Hepatocyte (in vitro differentiated cells): ENCODE data around the gene DENND5A. TPM values are rescaled to one million over a fixed set of nuclear protein-coding genes. Genes with fewer than 3 reads are reported as not detected.

Experiments used
- DNase-seq: peaks from one replicate; pipeline ENCODE4 v3.0.0-alpha.2; 2016; ENCODE audit warnings: low spot score
- H2AFZ ChIP-seq: fragments of 200-600 bp; sonication (generic); 2 replicates; pipeline ENCODE4 v1.6.0; 2016; ENCODE audit warnings: antibody characterized with exemption, mild to moderate bottlenecking
- H3K27ac ChIP-seq: fragments of 200-600 bp; sonication (generic); 2 replicates; pipeline ENCODE4 v1.5.1; 2016; ENCODE audit warnings: mild to moderate bottlenecking
- H3K27me3 ChIP-seq: fragments of 200-600 bp; sonication (generic); 2 replicates; pipeline ENCODE4 v1.6.1; 2016
- H3K36me3 ChIP-seq: fragments of 200-600 bp; sonication (generic); replicated peaks from 2 replicates; pipeline ENCODE4 v1.5.1; 2016; ENCODE audit warnings: low read depth; ENCODE audit not compliant: insufficient read depth
- H3K4me1 ChIP-seq: fragments of 200-600 bp; sonication (generic); 2 replicates; pipeline ENCODE4 v1.5.1; 2016; ENCODE audit warnings: mild to moderate bottlenecking, moderate library complexity; ENCODE audit not compliant: insufficient read depth
- H3K4me2 ChIP-seq: fragments of 200-600 bp; sonication (generic); 2 replicates; pipeline ENCODE4 v1.6.0; 2016
- H3K4me3 ChIP-seq: fragments of 200-600 bp; sonication (generic); 2 replicates; pipeline ENCODE4 v1.5.1; 2016; ENCODE audit warnings: mild to moderate bottlenecking
- H3K79me2 ChIP-seq: fragments of 200-600 bp; sonication (generic); 2 replicates; pipeline ENCODE4 v1.6.0; 2017; ENCODE audit warnings: mild to moderate bottlenecking
- H3K9me2 ChIP-seq: fragments of 200-600 bp; sonication (generic); replicated peaks from 2 replicates; pipeline ENCODE4 v1.6.0; 2017; ENCODE audit warnings: mild to moderate bottlenecking; ENCODE audit not compliant: insufficient read depth
- H3K9me3 ChIP-seq: fragments of 200-600 bp; sonication (generic); 2 replicates; pipeline ENCODE4 v1.5.1; 2016; ENCODE audit warnings: low read depth, mild to moderate bottlenecking
- H4K20me1 ChIP-seq: fragments of 200-600 bp; sonication (generic); 2 replicates; pipeline ENCODE4 v1.6.0; 2016; ENCODE audit warnings: mild to moderate bottlenecking; ENCODE audit not compliant: insufficient read depth, poor library complexity, severe bottlenecking
- EZH2 ChIP-seq: fragments of 200-600 bp; sonication (generic); IDR thresholded peaks from 2 replicates; pipeline ENCODE4 v1.6.1; 2016; ENCODE audit warnings: antibody characterized with exemption, mild to moderate bottlenecking, borderline replicate concordance
- EZH2phosphoT487 ChIP-seq: fragments of 200-600 bp; sonication (generic); IDR thresholded peaks from one replicate; pipeline ENCODE4 v1.6.1; 2018; ENCODE audit warnings: antibody characterized with exemption, mild to moderate bottlenecking, low read depth, moderate library complexity; ENCODE audit not compliant: unreplicated experiment, severe bottlenecking
- WGBS: methylation state at CpG from one replicate; pipeline ENCODE4 v1.1.6; 2016; ENCODE audit warnings: low lambda C conversion rate; ENCODE audit errors: missing lambda C conversion rate; 5-methylcytosine and 5-hydroxymethylcytosine counted together
- polyA plus RNA-seq: library from polyadenylated mRNA; unstranded; fragments of >200 nt; fragmentation: Nextera tagmentation; extraction: Ambion mirVana; gene quantifications from 2 replicates; pipeline ENCODE4 v1.2.1, GENCODE V29; 2016
- total RNA-seq: library from RNA; depleted of rRNA; stranded (reverse); fragments of >200 nt; gene quantifications from 2 replicates; pipeline ENCODE4 v1.2.3, GENCODE V29; 2014
- TF ChIP-seq, protein P1 (sequence below): fragments of 200-600 bp; sonication (generic); IDR thresholded peaks from 2 replicates; pipeline ENCODE4 v1.5.1; 2016; ENCODE audit warnings: antibody characterized with exemption, mild to moderate bottlenecking; ENCODE audit not compliant: poor library complexity

DENND5A gene
- total and polyA plus RNA-seq, 2 experiments from 2014 or later, result 29.7 to 56.4 TPM

GRCh38 chr11:9180784-9181183, 84.4 kb downstream of the DENND5A start:
- H3K27me3 ChIP-seq, result no peaks in the 10 kb centered on the region
- WGBS, result 75% methylated on average over 4 of the region's 4 CpGs
- no peak for DNase-seq

GRCh38 chr11:9179141-9179540, 86.0 kb downstream of the DENND5A start:
- TF ChIP-seq EZH2phosphoT487, result no peak
- TF ChIP-seq EZH2, result no peak
- TF ChIP-seq, protein P1, sequence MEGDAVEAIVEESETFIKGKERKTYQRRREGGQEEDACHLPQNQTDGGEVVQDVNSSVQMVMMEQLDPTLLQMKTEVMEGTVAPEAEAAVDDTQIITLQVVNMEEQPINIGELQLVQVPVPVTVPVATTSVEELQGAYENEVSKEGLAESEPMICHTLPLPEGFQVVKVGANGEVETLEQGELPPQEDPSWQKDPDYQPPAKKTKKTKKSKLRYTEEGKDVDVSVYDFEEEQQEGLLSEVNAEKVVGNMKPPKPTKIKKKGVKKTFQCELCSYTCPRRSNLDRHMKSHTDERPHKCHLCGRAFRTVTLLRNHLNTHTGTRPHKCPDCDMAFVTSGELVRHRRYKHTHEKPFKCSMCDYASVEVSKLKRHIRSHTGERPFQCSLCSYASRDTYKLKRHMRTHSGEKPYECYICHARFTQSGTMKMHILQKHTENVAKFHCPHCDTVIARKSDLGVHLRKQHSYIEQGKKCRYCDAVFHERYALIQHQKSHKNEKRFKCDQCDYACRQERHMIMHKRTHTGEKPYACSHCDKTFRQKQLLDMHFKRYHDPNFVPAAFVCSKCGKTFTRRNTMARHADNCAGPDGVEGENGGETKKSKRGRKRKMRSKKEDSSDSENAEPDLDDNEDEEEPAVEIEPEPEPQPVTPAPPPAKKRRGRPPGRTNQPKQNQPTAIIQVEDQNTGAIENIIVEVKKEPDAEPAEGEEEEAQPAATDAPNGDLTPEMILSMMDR, result no peak
- H3K9me2 ChIP-seq, result no peaks in the 10 kb centered on the region
- 100% methylated on average over 1 of the region's 1 CpG for WGBS

More at GRCh38 chr11:9180784-9181183, 84.4 kb downstream of the DENND5A start:
- H3K4me3 ChIP-seq, result no peak overlapping the region
- H3K36me3 ChIP-seq, result no peaks in the 10 kb centered on the region
- no peaks in the 10 kb centered on the region for H4K20me1 ChIP-seq
- no peaks in the 10 kb centered on the region for H3K79me2 ChIP-seq
- no peak overlapping the region for H2AFZ ChIP-seq
- H3K4me1 ChIP-seq, result no peaks in the 10 kb centered on the region
- no peaks in the 10 kb centered on the region for H3K9me2 ChIP-seq
- no peak overlapping the region for H3K4me2 ChIP-seq
- H3K9me3 ChIP-seq, result no peaks in the 10 kb centered on the region
- no peak overlapping the region for H3K27ac ChIP-seq
- TF ChIP-seq, protein P1, result no peak
- no peak for TF ChIP-seq EZH2phosphoT487
- TF ChIP-seq EZH2, result no peak

DNA sequence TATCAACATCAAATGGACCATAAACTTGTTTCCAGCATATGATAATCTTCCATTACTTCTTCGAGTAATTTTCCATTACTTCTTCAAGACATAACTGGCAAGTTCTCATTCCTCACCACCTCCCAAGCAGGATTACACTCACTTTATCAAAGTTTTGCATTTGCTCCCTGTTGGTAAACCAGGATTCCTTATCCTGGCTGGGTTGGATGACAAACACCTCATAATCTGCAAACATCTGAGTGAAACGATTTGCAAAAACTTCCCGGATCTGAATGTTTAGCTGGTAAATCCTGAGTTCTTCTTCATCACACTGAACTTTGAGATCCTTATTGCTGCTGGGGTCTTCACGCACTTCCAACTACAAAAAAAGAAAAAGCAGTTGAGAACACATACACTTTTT, 86.4 kb downstream of the DENND5A start:
- 48% methylated on average over 4 of the region's 4 CpGs for WGBS
- H3K79me2 ChIP-seq, result no peaks in the 10 kb centered on the region
- H3K4me3 ChIP-seq, result no peak overlapping the region
- no peaks in the 10 kb centered on the region for H3K4me1 ChIP-seq
- H2AFZ ChIP-seq, result no peak overlapping the region
- no peaks in the 10 kb centered on the region for H3K36me3 ChIP-seq
- TF ChIP-seq EZH2phosphoT487 (no peak), EZH2 (no peak)
- TF ChIP-seq, protein P1, result no peak
- H3K27ac ChIP-seq, result no peak overlapping the region
- H3K9me2 ChIP-seq, result no peaks in the 10 kb centered on the region
- no peaks in the 10 kb centered on the region for H3K27me3 ChIP-seq
- H4K20me1 ChIP-seq, result no peaks in the 10 kb centered on the region
- H3K4me2 ChIP-seq, result no peak overlapping the region
- H3K9me3 ChIP-seq, result no peaks in the 10 kb centered on the region
- DNase-seq, result no peak

More at GRCh38 chr11:9179141-9179540, 86.0 kb downstream of the DENND5A start:
- H3K79me2 ChIP-seq, result no peaks in the 10 kb centered on the region
- H3K4me1 ChIP-seq, result no peaks in the 10 kb centered on the region
- H2AFZ ChIP-seq, result no peak overlapping the region
- no peaks in the 10 kb centered on the region for H3K36me3 ChIP-seq
- no peak for DNase-seq
- H3K4me2 ChIP-seq, result no peak overlapping the region
- no peaks in the 10 kb centered on the region for H3K27me3 ChIP-seq
- H3K9me3 ChIP-seq, result no peaks in the 10 kb centered on the region
- no peak overlapping the region for H3K4me3 ChIP-seq
- no peaks in the 10 kb centered on the region for H4K20me1 ChIP-seq
- no peak overlapping the region for H3K27ac ChIP-seq

DNA sequence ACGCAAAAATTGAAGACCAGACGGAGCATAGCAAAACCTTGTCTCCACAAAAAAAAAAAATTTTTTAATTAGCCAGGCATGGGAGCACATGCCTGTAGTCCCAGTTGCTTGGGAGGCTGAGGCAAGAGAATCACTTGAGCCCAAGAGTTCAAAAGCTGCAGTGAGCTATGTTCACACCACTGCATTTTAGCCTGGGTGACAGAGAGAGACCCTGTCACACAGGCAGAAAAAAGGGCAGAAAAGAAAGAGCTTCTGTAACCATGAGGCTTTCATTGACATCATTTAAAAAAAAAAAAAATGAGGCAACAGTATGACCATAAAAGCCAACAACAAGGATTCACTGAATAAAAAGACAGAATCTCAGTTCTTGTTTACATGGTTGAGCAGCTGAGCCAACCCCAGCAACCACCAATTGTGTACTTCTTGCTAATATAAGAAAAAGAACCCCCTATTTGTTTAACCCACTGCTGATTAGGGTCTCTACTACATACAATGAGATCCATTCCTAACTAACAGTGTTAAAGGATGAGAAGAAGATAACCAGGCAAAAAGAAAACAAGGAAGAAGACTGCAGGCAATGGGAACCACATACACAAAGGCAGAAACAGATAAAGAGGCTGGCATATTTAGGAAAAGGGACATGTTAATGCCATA, 87.6 kb downstream of the DENND5A start:
- no peak overlapping the region for H3K27ac ChIP-seq
- TF ChIP-seq, protein P1, result no peak
- TF ChIP-seq EZH2 (no peak), EZH2phosphoT487 (no peak)
- H3K4me3 ChIP-seq, result no peak overlapping the region
- peaks cover 7% of the 10 kb centered on the region for H3K79me2 ChIP-seq
- H3K4me1 ChIP-seq, result no peaks in the 10 kb centered on the region
- H3K27me3 ChIP-seq, result no peaks in the 10 kb centered on the region
- H3K36me3 ChIP-seq, result no peaks in the 10 kb centered on the region
- WGBS, result 100% methylated on average over 2 of the region's 2 CpGs
- DNase-seq, result no peak
- no peak overlapping the region for H2AFZ ChIP-seq
- H3K9me2 ChIP-seq, result no peaks in the 10 kb centered on the region
- no peak overlapping the region for H3K4me2 ChIP-seq
- H3K9me3 ChIP-seq, result no peaks in the 10 kb centered on the region
- H4K20me1 ChIP-seq, result no peaks in the 10 kb centered on the region
